LNCaP clone FGC (cell line): Measurements from ENCODE around the gene AGMO.

Source experiments
- DNase-seq: peaks from one replicate; pipeline ENCODE4 v3.0.0-alpha.2; 2011; ENCODE audit warnings: low read depth
- H3K4me3 ChIP-seq: 2 replicates; pipeline ENCODE4 v1.5.1; 2011; ENCODE audit warnings: mild to moderate bottlenecking, low read depth, low read length, control low read depth
- CTCF ChIP-seq: IDR thresholded peaks from 2 replicates; pipeline ENCODE4 v1.5.1; 2012; ENCODE audit warnings: mild to moderate bottlenecking; ENCODE audit not compliant: control insufficient read depth, insufficient read depth; ENCODE audit errors: extremely low read depth

Gene AGMO

DNA sequence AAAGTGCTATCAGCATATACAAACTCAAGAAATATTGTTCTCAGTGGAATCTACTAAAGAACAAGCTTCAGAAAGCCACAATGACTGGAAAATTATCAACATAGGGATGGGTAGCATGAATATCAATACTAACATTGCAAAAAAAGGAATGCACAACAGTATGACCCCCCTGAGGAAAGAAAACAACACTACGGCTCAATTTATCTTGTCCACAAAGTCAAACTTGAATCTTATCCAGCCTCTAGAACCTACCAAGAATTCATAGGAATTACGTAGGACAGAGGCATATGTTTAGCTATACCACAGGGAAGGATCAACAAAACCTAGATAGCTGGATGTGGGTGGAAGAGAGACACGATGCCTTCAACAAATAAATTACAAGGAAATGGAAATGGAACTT is 54.6 kb downstream of the AGMO start:
- no peak for TF ChIP-seq CTCF
- H3K4me3 ChIP-seq: no peak overlapping the region
- DNase-seq: no peak

DNA sequence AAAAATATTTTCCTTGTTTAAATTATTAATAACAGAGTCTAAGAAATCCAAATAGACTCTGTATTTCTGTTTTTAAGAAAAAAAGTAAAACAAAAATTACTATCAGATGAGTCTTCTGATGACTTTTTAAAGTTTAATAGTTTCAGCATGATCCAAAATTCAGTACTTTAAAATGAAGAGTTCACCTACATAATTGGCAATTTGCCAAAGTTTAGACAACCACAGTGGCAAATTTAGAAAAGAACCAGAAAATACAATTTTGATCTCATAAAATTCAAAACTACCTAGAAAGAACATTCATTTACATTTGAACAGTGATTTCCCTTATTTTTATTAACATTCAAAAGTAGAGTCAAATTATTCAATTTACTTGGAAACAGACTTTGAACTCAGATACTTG is 56.1 kb downstream of the AGMO start:
- no peak for TF ChIP-seq CTCF
- no peak for DNase-seq
- H3K4me3 ChIP-seq: no peak overlapping the region

- TF ChIP-seq CTCF: no peak
- H3K4me3 ChIP-seq: no peak overlapping the region
- no peak for DNase-seq
Observed at GRCh38 chr7:15504351-15504750, 57.5 kb downstream of the AGMO start.

GRCh38 chr7:15503603-15504290 is 58.1 kb downstream of the AGMO start:
- TF ChIP-seq CTCF: no peak
- DNase-seq: no peak

GRCh38 chr7:15498465-15498864 is 63.4 kb downstream of the AGMO start:
- TF ChIP-seq CTCF: no peak
- DNase-seq: no peak
- H3K4me3 ChIP-seq: no peak overlapping the region

More at GRCh38 chr7:15503603-15504290, 58.1 kb downstream of the AGMO start:
- no peak overlapping the region for H3K4me3 ChIP-seq

DNA sequence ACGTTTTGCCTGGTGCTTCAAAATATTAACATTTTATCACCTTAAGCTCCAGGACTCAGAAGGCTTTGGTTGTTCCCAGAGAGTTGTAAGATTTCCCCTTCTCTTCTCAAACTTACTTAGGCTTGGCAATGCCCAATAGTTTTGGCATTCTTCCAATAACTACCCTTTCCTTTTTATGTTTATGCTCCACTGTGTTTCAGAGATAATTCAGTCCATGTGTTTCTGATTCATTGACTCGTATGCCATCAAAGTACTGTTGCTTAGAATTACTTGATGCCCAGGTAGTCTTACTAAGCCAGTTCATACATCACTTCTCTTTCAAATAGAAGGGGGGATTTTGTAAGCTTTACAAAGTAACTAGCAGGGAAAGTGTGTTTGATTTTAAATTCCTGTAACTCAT is 66.6 kb downstream of the AGMO start:
- TF ChIP-seq CTCF: no peak
- no peak overlapping the region for H3K4me3 ChIP-seq
- peak; percentile 3 for DNase-seq

DNA sequence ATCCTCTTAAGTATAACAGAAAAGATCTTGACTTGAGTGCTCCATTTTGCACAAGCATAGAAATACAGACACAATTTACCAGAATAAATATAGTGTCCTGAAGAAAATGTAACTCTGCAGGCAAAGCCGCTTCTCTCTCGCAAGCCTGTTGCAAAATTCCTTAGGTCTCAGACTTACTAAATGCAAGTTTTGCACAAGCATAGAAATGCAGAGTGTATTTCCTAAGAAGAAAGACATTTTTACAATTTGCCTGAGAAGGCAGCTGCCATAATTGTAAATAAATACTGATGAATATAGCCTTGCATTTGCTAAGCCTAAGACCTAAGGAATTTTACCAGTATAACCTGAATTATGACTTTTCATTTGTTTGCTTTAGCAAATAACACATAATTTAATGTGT is 67.1 kb downstream of the AGMO start:
- no peak overlapping the region for H3K4me3 ChIP-seq
- DNase-seq: peak; percentile 0
- no peak for TF ChIP-seq CTCF
